T-helper 1 cell treated with Interleukin-12 subunit alpha and Interleukin-12 subunit beta and Interleukin-4 antibody, amounts not matched to agents 30 μg/mL and 1 μg/mL, for 36 hours (primary cell): ENCODE results near the gene SEC14L2.
A peak's percentile ranks its signal among the peaks of the same experiment; 100 is the strongest.

Experiments used
- H3K27ac Mint-ChIP-seq: one replicate; pipeline ENCODE4 v1.8.0; 2021; ENCODE audit warnings: mild to moderate bottlenecking, mixed read lengths
- H3K27me3 Mint-ChIP-seq: one replicate; pipeline ENCODE4 v1.8.0; 2021; ENCODE audit warnings: low read depth, mixed read lengths
- H3K36me3 Mint-ChIP-seq: one replicate; pipeline ENCODE4 v1.8.0; 2021; ENCODE audit warnings: low read depth, mixed read lengths
- H3K4me1 Mint-ChIP-seq: one replicate; pipeline ENCODE4 v1.8.0; 2021; ENCODE audit warnings: low read depth, mixed read lengths
- H3K4me3 Mint-ChIP-seq: one replicate; pipeline ENCODE4 v1.8.0; 2021; ENCODE audit warnings: mild to moderate bottlenecking, moderate library complexity, mixed read lengths
- H3K9me3 Mint-ChIP-seq: one replicate; pipeline ENCODE4 v1.8.0; 2021; ENCODE audit warnings: mixed read lengths

The SEC14L2 gene

GRCh38 chr22:30406400-30406799 lies 9.6 kb downstream of the SEC14L2 start:
- Mint-ChIP-seq H3K27ac (no peak overlapping the region), H3K4me1 (peaks cover 20% of the 10 kb centered on the region), H3K36me3 (peaks cover 22% of the 10 kb centered on the region), H3K4me3 (no peak overlapping the region), H3K9me3 (no peaks in the 10 kb centered on the region), H3K27me3 (no peaks in the 10 kb centered on the region)

GRCh38 chr22:30408388-30409102 lies 11.7 kb downstream of the SEC14L2 start:
- H3K4me3 Mint-ChIP-seq: no peak overlapping the region
- H3K9me3 Mint-ChIP-seq: no peaks in the 10 kb centered on the region
- no peak overlapping the region for H3K27ac Mint-ChIP-seq
- peaks cover 28% of the 10 kb centered on the region for H3K36me3 Mint-ChIP-seq
- H3K27me3 Mint-ChIP-seq: no peaks in the 10 kb centered on the region
- peaks cover 13% of the 10 kb centered on the region for H3K4me1 Mint-ChIP-seq

GRCh38 chr22:30411780-30412179 lies 15.0 kb downstream of the SEC14L2 start:
- Mint-ChIP-seq H3K9me3 (no peaks in the 10 kb centered on the region), H3K36me3 (peaks cover 41% of the 10 kb centered on the region), H3K27me3 (no peaks in the 10 kb centered on the region), H3K4me1 (peaks cover 27% of the 10 kb centered on the region), H3K4me3 (no peak overlapping the region), H3K27ac (no peak overlapping the region)

- Mint-ChIP-seq H3K27ac (no peak overlapping the region), H3K27me3 (no peaks in the 10 kb centered on the region), H3K4me1 (peaks cover 27% of the 10 kb centered on the region), H3K9me3 (no peaks in the 10 kb centered on the region), H3K4me3 (no peak overlapping the region), H3K36me3 (peaks cover 41% of the 10 kb centered on the region)
Measured at GRCh38 chr22:30413001-30413400, 16.2 kb downstream of the SEC14L2 start.

- H3K4me1 Mint-ChIP-seq: peaks cover 21% of the 10 kb centered on the region
- peak overlapping the region; percentile 55 for H3K27ac Mint-ChIP-seq
- H3K4me3 Mint-ChIP-seq: no peak overlapping the region
- H3K9me3 Mint-ChIP-seq: no peaks in the 10 kb centered on the region
- peaks cover 47% of the 10 kb centered on the region for H3K36me3 Mint-ChIP-seq
- H3K27me3 Mint-ChIP-seq: no peaks in the 10 kb centered on the region
Measured at GRCh38 chr22:30413745-30414524, 17.1 kb downstream of the SEC14L2 start.

GRCh38 chr22:30414525-30415047 lies 17.8 kb downstream of the SEC14L2 start:
- no peaks in the 10 kb centered on the region for H3K9me3 Mint-ChIP-seq
- H3K4me3 Mint-ChIP-seq: no peak overlapping the region
- peak overlapping the region; percentile 24 for H3K27ac Mint-ChIP-seq
- H3K4me1 Mint-ChIP-seq: peaks cover 18% of the 10 kb centered on the region
- peaks cover 43% of the 10 kb centered on the region for H3K36me3 Mint-ChIP-seq
- H3K27me3 Mint-ChIP-seq: no peaks in the 10 kb centered on the region

- Mint-ChIP-seq H3K4me1 (peaks cover 28% of the 10 kb centered on the region), H3K9me3 (no peaks in the 10 kb centered on the region), H3K36me3 (peaks cover 40% of the 10 kb centered on the region), H3K4me3 (no peak overlapping the region), H3K27me3 (no peaks in the 10 kb centered on the region), H3K27ac (no peak overlapping the region)
Measured at GRCh38 chr22:30416403-30416802, 19.6 kb downstream of the SEC14L2 start.

- no peak overlapping the region for H3K27ac Mint-ChIP-seq
Measured at GRCh38 chr22:30416837-30417236, 20.0 kb downstream of the SEC14L2 start.

GRCh38 chr22:30420347-30421125 lies 23.7 kb downstream of the SEC14L2 start:
- Mint-ChIP-seq H3K27me3 (no peaks in the 10 kb centered on the region), H3K36me3 (peaks cover 37% of the 10 kb centered on the region), H3K4me1 (peaks cover 39% of the 10 kb centered on the region), H3K9me3 (no peaks in the 10 kb centered on the region), H3K4me3 (no peak overlapping the region), H3K27ac (peak overlapping the region; percentile 10)

More at GRCh38 chr22:30416837-30417236, 20.0 kb downstream of the SEC14L2 start:
- Mint-ChIP-seq H3K36me3 (peaks cover 42% of the 10 kb centered on the region), H3K9me3 (no peaks in the 10 kb centered on the region), H3K27me3 (no peaks in the 10 kb centered on the region), H3K4me3 (no peak overlapping the region), H3K4me1 (peaks cover 32% of the 10 kb centered on the region)

- Mint-ChIP-seq H3K27ac (peak overlapping the region; percentile 95), H3K4me1 (peaks cover 48% of the 10 kb centered on the region), H3K36me3 (peaks cover 27% of the 10 kb centered on the region), H3K9me3 (no peaks in the 10 kb centered on the region), H3K27me3 (no peaks in the 10 kb centered on the region), H3K4me3 (peak overlapping the region; percentile 94)
Measured at GRCh38 chr22:30421695-30422480, 25.1 kb downstream of the SEC14L2 start.

- no peaks in the 10 kb centered on the region for H3K9me3 Mint-ChIP-seq
- peaks cover 52% of the 10 kb centered on the region for H3K4me1 Mint-ChIP-seq
- peak overlapping the region; percentile 95 for H3K27ac Mint-ChIP-seq
- no peaks in the 10 kb centered on the region for H3K27me3 Mint-ChIP-seq
- H3K36me3 Mint-ChIP-seq: peaks cover 27% of the 10 kb centered on the region
- peak overlapping the region; percentile 94 for H3K4me3 Mint-ChIP-seq
Measured at GRCh38 chr22:30422481-30423300, 25.9 kb downstream of the SEC14L2 start.

- Mint-ChIP-seq H3K9me3 (no peaks in the 10 kb centered on the region), H3K27ac (peak overlapping the region; percentile 95), H3K27me3 (no peaks in the 10 kb centered on the region), H3K4me3 (peak overlapping the region; percentile 94), H3K4me1 (peaks cover 52% of the 10 kb centered on the region), H3K36me3 (peaks cover 24% of the 10 kb centered on the region)
Measured at GRCh38 chr22:30423301-30423958, 26.6 kb downstream of the SEC14L2 start.
